Tibial artery (tissue), 4 donors: ENCODE data around the gene CTNND2.

Source experiments
- DNase-seq, 2 donors: peaks; one replicate each; pipeline ENCODE4 v3.0.0-alpha.2; 2019
- H3K27ac ChIP-seq, 2 donors: fragments of 200-600 bp; sonication (generic) in 1 of 2; 1 replicate in 1 of 2; 2 replicates in 1 of 2; pipeline ENCODE4 v1.5.1; 2018 to 2019; ENCODE audit warnings: mild to moderate bottlenecking in 1 of 2
- H3K27me3 ChIP-seq, 2 donors: fragments of 200-600 bp; sonication (generic) in 1 of 2; one replicate each; pipeline versions ENCODE4 v1.5.1 to v1.6.0; 2016 to 2019
- H3K36me3 ChIP-seq, 3 donors: fragments of 200-600 bp; sonication (generic) in 2 of 3; one replicate each; pipeline ENCODE4 v1.5.1; 2016 to 2019; ENCODE audit warnings: mild to moderate bottlenecking in 2 of 3
- H3K4me1 ChIP-seq, 4 donors: fragments of 200-600 bp; sonication (generic) in 2 of 4; 1 replicate in 3 of 4; 2 replicates in 1 of 4; pipeline ENCODE4 v1.5.1; 2016 to 2019
- H3K4me3 ChIP-seq, 2 donors: fragments of 200-600 bp; sonication (generic) in 1 of 2; 1 replicate in 1 of 2; 2 replicates in 1 of 2; pipeline ENCODE4 v1.5.1; 2018 to 2019; ENCODE audit warnings: mild to moderate bottlenecking in 2 of 2
- H3K9me3 ChIP-seq, 3 donors: fragments of 200-600 bp; sonication (generic) in 1 of 3; one replicate each; pipeline ENCODE4 v1.5.1; 2016 to 2019
- CTCF ChIP-seq, 2 experiments: fragments of 200-600 bp in 1 of 2; fragments of 450-650 bp in 1 of 2; IDR thresholded peaks; one replicate each; pipeline ENCODE4 v1.5.1; 2017 to 2019; ENCODE audit warnings: antibody characterized with exemption in 2 of 2, mild to moderate bottlenecking in 1 of 2, moderate library complexity in 1 of 2
- intact Hi-C: fragments of 100-400 bp; cut with DNase I; formaldehyde crosslinking; loops from one replicate; pipeline ENCODE4 v1.15.0; 2023; ENCODE audit warnings: low total_unique reads

Gene CTNND2

DNA sequence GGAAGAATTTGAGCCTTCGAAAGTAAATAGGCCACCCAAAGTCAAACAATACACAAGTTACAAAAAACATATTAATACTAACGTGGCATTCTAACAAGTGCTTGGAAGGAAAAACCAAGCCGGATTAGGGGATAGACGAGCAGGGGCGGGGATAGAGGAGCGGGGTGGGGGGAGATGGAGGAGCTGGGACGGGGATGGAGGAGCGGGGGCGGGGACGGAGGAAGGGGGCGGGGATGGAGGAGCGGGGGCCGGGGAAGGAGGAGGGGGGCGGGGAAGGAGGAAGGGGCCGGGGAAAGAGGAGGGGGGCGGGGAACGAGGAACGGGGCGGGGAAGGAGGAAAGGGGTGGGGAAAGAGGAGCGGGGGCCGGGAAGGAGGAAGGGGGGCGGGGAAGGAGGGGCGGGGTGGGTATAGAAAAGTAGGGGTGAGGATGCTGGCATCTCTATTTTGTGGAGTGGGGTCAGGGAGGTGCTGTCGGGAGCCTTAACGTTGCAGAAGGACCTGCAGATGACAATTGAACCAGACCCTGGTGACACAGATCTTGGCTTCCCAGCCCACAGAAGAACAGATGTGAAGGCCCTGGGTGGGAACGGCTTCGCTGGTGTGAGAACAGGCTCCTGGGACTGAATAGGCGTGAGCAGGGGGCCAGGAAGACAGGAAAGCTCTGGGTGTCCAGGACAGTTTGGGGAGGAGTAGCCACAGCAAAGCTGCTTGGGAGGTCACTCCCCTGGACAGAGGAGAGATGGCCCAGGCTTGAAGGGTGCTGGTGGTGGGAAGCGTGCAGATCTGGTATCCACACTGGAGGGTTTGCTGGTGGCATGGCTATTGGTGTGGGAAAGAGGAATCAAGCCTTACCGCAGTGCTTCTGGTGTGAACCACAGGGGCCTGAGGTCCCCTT is 909.9 kb downstream of the CTNND2 start:
- H3K4me3 ChIP-seq, result no peak overlapping the region
- H3K27me3 ChIP-seq, result peaks cover 0 to 3% of the 10 kb centered on the region in 2 donors
- no peak for DNase-seq
- H3K9me3 ChIP-seq, result no peaks in the 10 kb centered on the region
- intact Hi-C loops, result no loop called here
- no peaks in the 10 kb centered on the region for H3K36me3 ChIP-seq
- no peak for TF ChIP-seq CTCF (IDR thresholded peaks at IDR 0.05)
- H3K4me1 ChIP-seq, result no peaks in the 10 kb centered on the region
- H3K27ac ChIP-seq, result no peak overlapping the region

GRCh38 chr5:10990634-10991033 is 913.6 kb downstream of the CTNND2 start:
- H3K27me3 ChIP-seq, result peaks cover 0 to 11% of the 10 kb centered on the region in 2 donors
- intact Hi-C loops, result no loop called here
- H3K4me3 ChIP-seq, result no peak overlapping the region
- no peak for TF ChIP-seq CTCF (IDR thresholded peaks at IDR 0.05)
- H3K9me3 ChIP-seq, result no peaks in the 10 kb centered on the region
- H3K4me1 ChIP-seq, result no peaks in the 10 kb centered on the region
- DNase-seq, result no peak
- H3K27ac ChIP-seq, result no peak overlapping the region
- H3K36me3 ChIP-seq, result no peaks in the 10 kb centered on the region

DNA sequence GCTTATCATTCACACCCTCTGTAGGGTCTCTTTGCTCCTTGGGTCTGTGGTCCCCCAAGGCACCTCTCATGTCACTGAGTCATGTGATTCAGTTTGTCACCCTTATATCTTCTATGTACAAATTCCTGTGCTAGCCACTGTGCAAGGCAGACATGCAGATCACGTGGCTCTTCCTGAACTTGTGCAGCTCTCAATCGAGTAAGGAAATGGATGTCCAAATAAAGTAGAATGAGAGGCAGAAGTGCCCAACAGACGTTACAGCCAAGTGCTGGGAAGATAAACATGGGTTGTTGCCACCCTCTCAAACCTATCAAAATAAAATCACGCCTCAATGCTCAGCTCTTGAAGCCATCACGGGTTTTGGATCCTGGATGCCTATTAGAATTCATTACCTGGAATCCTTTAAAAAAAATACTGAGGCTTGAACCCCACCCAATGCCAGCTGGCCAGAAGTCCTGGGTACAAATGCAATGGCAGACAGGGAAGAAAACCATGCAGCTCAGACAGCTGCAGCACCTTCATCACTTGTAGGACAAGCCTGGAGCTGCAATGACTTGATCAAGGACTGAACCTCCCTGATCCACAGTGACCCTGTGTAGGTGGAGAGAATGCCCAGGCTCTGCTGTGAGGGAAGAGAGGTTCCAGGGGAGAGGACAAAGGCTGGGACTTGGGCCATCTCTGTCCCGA is 914.5 kb downstream of the CTNND2 start:
- Histone ChIP-seq H3K27ac (no peak overlapping the region), H3K4me1 (no peaks in the 10 kb centered on the region), H3K9me3 (no peaks in the 10 kb centered on the region), H3K36me3 (no peaks in the 10 kb centered on the region), H3K4me3 (no peak overlapping the region), H3K27me3 (peaks cover 0 to 13% of the 10 kb centered on the region in 2 donors)
- no peak for TF ChIP-seq CTCF (IDR thresholded peaks at IDR 0.05)
- intact Hi-C loops, result no loop called here
- DNase-seq, result no peak

DNA sequence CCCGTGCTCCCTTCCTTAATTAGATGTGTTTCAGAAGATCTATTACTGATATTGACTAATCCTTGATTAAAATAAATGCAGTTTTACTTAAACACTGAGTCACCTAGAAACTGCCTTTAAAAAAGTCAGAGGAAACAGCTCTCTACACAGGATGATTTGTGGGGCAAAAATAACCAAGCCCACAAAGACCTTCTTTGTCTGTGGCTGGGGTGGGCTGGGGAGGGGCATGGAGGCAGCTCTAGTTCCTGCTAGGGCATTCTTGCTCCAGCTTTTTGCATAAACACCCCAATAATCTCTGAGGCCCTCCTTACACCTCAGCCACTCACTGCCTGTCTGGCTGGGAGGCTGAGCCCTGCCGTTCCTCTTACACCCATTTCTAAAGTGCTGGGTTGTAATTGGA is 915.6 kb downstream of the CTNND2 start:
- DNase-seq, result no peak
- Histone ChIP-seq H3K4me3 (no peak overlapping the region), H3K9me3 (no peaks in the 10 kb centered on the region), H3K27me3 (peaks cover 0 to 13% of the 10 kb centered on the region in 2 donors), H3K27ac (no peak overlapping the region), H3K36me3 (no peaks in the 10 kb centered on the region), H3K4me1 (no peaks in the 10 kb centered on the region)
- TF ChIP-seq CTCF (IDR thresholded peaks at IDR 0.05), result no peak
- intact Hi-C loops, result no loop called here

DNA sequence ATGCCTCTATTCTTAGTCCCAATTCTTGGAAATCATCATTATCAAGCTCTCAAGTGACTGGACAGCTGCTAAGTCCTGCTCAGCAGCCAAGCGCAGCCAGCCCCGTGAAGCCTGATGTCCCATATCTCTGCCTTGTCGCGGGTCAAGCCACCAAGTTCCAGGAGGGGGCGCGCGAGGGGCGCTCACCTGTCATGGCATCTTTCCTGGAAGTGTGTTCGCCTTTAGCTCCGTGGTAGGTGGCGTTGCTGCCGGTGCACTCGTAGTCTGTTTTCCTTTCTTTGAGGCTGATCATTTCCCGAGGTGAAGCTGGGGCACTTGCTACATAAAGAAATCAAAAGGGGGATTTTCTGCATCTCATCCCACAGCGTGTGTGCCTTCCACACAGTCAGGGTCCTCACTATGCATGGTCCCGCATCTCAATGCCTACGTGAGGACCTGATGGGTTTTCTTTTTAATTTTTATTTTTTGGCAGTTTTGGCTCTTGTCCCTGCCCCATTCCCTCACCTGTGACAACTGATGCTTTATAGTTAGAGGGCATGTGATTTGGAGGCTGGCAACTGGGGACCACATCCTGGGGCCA is 916.2 kb downstream of the CTNND2 start:
- intact Hi-C loops, result no loop called here
- Histone ChIP-seq H3K36me3 (no peaks in the 10 kb centered on the region), H3K4me1 (no peaks in the 10 kb centered on the region), H3K27ac (no peak overlapping the region), H3K4me3 (no peak overlapping the region), H3K9me3 (no peaks in the 10 kb centered on the region), H3K27me3 (peaks cover 0 to 13% of the 10 kb centered on the region in 2 donors)
- DNase-seq, result peak in 1 of 2 donors; percentile 31
- TF ChIP-seq CTCF (IDR thresholded peaks at IDR 0.05), result peak in 1 of 2 experiments; percentile 28
